Loucy (cell line): ENCODE data around the gene SCN3B.
"Not testable (repeated sequence)": the region's sequence is repeated elsewhere in the genome, so short reads cannot be mapped to it uniquely, and the experiment has no call there.

Experiments used
- H2AFZ ChIP-seq: fragments of 200-600 bp; sonication (generic); 2 replicates; pipeline ENCODE4 v1.6.0; 2016; ENCODE audit warnings: antibody characterized with exemption, mild to moderate bottlenecking, low read length, moderate library complexity
- H3F3A ChIP-seq: fragments of 200-600 bp; 2 replicates; pipeline ENCODE4 v1.6.0; 2016; ENCODE audit warnings: antibody characterized with exemption, low read depth, mild to moderate bottlenecking
- H3K27me3 ChIP-seq: fragments of 200-600 bp; sonication (generic); 2 replicates; pipeline ENCODE4 v1.6.1; 2014; ENCODE audit warnings: low read length, mild to moderate bottlenecking; ENCODE audit not compliant: insufficient read depth, poor library complexity, severe bottlenecking
- H3K36me3 ChIP-seq: fragments of 200-600 bp; sonication (generic); 2 replicates; pipeline ENCODE4 v1.6.1; 2016; ENCODE audit warnings: low read length; ENCODE audit not compliant: insufficient read depth
- H3K4me1 ChIP-seq: fragments of 200-600 bp; sonication (generic); 2 replicates; pipeline ENCODE4 v1.5.1; 2014; ENCODE audit warnings: low read length, mild to moderate bottlenecking; ENCODE audit not compliant: insufficient read depth, poor library complexity, severe bottlenecking
- H3K4me2 ChIP-seq: fragments of 200-600 bp; sonication (generic); 2 replicates; pipeline ENCODE4 v1.6.0; 2014; ENCODE audit warnings: antibody characterized with exemption, low read length, low read depth, mild to moderate bottlenecking; ENCODE audit not compliant: poor library complexity, severe bottlenecking
- H3K4me3 ChIP-seq: fragments of 200-600 bp; sonication (generic); 2 replicates; pipeline ENCODE4 v1.5.1; 2014; ENCODE audit warnings: low read length, mild to moderate bottlenecking, mixed read lengths; ENCODE audit not compliant: poor library complexity, severe bottlenecking
- H3K79me2 ChIP-seq: fragments of 200-600 bp; sonication (generic); 2 replicates; pipeline ENCODE4 v1.6.1; 2014; ENCODE audit warnings: low read length; ENCODE audit not compliant: insufficient read depth
- H3K9ac ChIP-seq: fragments of 200-600 bp; sonication (generic); 2 replicates; pipeline ENCODE4 v1.6.0; 2014; ENCODE audit warnings: mild to moderate bottlenecking, low read depth, low read length, moderate library complexity; ENCODE audit not compliant: poor library complexity, severe bottlenecking
- H3K9me2 ChIP-seq: fragments of 200-600 bp; sonication (generic); replicated peaks from 2 replicates; pipeline ENCODE4 v1.6.1; 2016; ENCODE audit warnings: low read depth, low read length, mixed read lengths
- H3K9me3 ChIP-seq: fragments of 200-600 bp; sonication (generic); 2 replicates; pipeline ENCODE4 v1.6.1; 2014; ENCODE audit warnings: mild to moderate bottlenecking, antibody characterized with exemption, low read length, low read depth; ENCODE audit not compliant: insufficient read depth
- H4K20me1 ChIP-seq: fragments of 200-600 bp; sonication (generic); 2 replicates; pipeline ENCODE4 v1.6.0; 2014; ENCODE audit warnings: antibody characterized with exemption, low read length, mild to moderate bottlenecking; ENCODE audit not compliant: insufficient read depth, poor library complexity, severe bottlenecking
- CTCF ChIP-seq: fragments of 200-600 bp; sonication (generic); conservative IDR thresholded peaks from 2 replicates; pipeline ENCODE4 v1.5.1; 2014; ENCODE audit warnings: mild to moderate bottlenecking, antibody characterized with exemption, low read length
- EZH2phosphoT487 ChIP-seq: fragments of 200-600 bp; IDR thresholded peaks from 2 replicates; pipeline ENCODE4 v1.6.1; 2018; ENCODE audit warnings: antibody characterized with exemption, mild to moderate bottlenecking, moderate library complexity, borderline replicate concordance

SCN3B gene

GRCh38 chr11:123670081-123670480 is 15.7 kb upstream of the SCN3B start:
- Histone ChIP-seq H2AFZ (no peak overlapping the region), H3K27me3 (no peaks in the 10 kb centered on the region), H3K36me3 (no peaks in the 10 kb centered on the region), H3K4me3 (no peak overlapping the region), H3K9ac (no peak overlapping the region), H3F3A (no peaks in the 10 kb centered on the region), H3K9me2 (no peaks in the 10 kb centered on the region), H3K79me2 (no peaks in the 10 kb centered on the region), H3K4me1 (no peaks in the 10 kb centered on the region), H3K9me3 (no peaks in the 10 kb centered on the region), H4K20me1 (no peaks in the 10 kb centered on the region), H3K4me2 (no peak overlapping the region)
- TF ChIP-seq CTCF (no peak), EZH2phosphoT487 (no peak)

DNA sequence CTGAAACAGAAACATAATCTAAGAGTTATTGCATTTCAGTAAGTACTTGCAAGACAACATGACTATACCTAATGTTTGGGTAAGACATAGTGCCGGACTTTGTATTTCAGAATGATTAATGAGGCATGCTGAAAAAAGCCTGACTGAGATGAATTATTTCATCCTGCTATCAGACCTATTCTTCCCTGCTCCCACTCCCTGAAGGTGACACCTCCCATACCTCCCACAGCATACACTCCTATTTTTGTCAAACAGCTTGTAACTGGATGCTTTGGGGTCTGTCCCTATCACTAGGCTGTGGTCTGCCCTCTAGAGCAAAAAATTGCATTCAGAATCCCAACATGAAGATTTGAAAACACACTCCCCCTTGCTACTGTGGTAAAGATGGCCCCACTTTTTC is 10.9 kb upstream of the SCN3B start:
- Histone ChIP-seq H3K9ac (no peak overlapping the region), H3K27me3 (no peaks in the 10 kb centered on the region), H3K4me2 (no peak overlapping the region), H3K4me3 (no peak overlapping the region), H3K36me3 (no peaks in the 10 kb centered on the region), H3K79me2 (no peaks in the 10 kb centered on the region), H3K4me1 (no peaks in the 10 kb centered on the region), H4K20me1 (no peaks in the 10 kb centered on the region), H2AFZ (no peak overlapping the region), H3K9me3 (no peaks in the 10 kb centered on the region; the same call in 1 of the 2 replicates), H3K9me2 (no peaks in the 10 kb centered on the region), H3F3A (no peaks in the 10 kb centered on the region)
- no peak for TF ChIP-seq CTCF

DNA sequence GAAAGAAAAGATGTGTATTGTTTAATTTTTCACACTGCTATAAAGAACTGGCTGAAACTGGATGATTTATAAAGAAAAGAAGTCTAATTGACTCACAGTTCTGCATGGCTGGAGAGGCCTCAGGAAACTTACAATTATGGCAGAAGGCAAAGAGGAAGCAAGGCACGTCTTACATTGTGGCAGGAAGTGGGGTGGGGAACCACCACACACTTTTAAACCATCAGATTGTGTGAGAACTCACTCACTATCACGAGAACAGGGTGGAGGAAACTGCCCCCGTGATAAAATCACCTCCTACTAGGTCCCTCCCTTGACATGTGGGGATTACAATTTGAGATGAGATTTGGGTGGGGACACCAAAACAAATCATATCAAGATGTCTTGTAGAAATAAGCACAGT is 5.5 kb upstream of the SCN3B start:
- H3F3A ChIP-seq, H2AFZ ChIP-seq, H4K20me1 ChIP-seq, H3K4me1 ChIP-seq, H3K9me2 ChIP-seq, H3K27me3 ChIP-seq, H3K4me3 ChIP-seq, H3K79me2 ChIP-seq, H3K9me3 ChIP-seq, H3K36me3 ChIP-seq, H3K4me2 ChIP-seq, H3K9ac ChIP-seq: not testable (repeated sequence)

GRCh38 chr11:123659311-123659710 is 4.9 kb upstream of the SCN3B start:
- Histone ChIP-seq H3F3A (no peaks in the 10 kb centered on the region), H4K20me1 (no peaks in the 10 kb centered on the region), H2AFZ (no peak overlapping the region), H3K4me3 (no peak overlapping the region), H3K9me2 (no peaks in the 10 kb centered on the region), H3K27me3 (no peaks in the 10 kb centered on the region), H3K9ac (no peak overlapping the region), H3K4me2 (no peak overlapping the region), H3K4me1 (no peaks in the 10 kb centered on the region), H3K9me3 (no peaks in the 10 kb centered on the region; the same call in 1 of the 2 replicates), H3K79me2 (no peaks in the 10 kb centered on the region), H3K36me3 (no peaks in the 10 kb centered on the region)
- TF ChIP-seq CTCF, result no peak
